Activated naive CD8-positive, alpha-beta T cell treated with anti-CD3 and anti-CD28 coated beads for 36 hours (primary cell): ENCODE measurements around the gene HUNK. TPM values are rescaled to one million over a fixed set of nuclear protein-coding genes. Genes with fewer than 3 reads are reported as not detected.

Experiments
- DNase-seq: peaks from one replicate; pipeline ENCODE4 v3.0.0; 2021
- H3K27ac Mint-ChIP-seq: one replicate; pipeline ENCODE4 v1.8.0; 2022; ENCODE audit warnings: mild to moderate bottlenecking, moderate library complexity, mixed read lengths
- H3K27me3 Mint-ChIP-seq: one replicate; pipeline ENCODE4 v1.8.0; 2022; ENCODE audit warnings: mild to moderate bottlenecking, mixed read lengths
- H3K36me3 Mint-ChIP-seq: one replicate; pipeline ENCODE4 v1.8.0; 2021; ENCODE audit warnings: mild to moderate bottlenecking, mixed read lengths
- H3K4me1 Mint-ChIP-seq: one replicate; pipeline ENCODE4 v1.8.0; 2021; ENCODE audit warnings: mixed read lengths
- H3K4me3 Mint-ChIP-seq: one replicate; pipeline ENCODE4 v1.8.0; 2022; ENCODE audit warnings: mild to moderate bottlenecking, moderate library complexity, mixed read lengths
- H3K9me3 Mint-ChIP-seq: one replicate; pipeline ENCODE4 v1.8.0; 2022; ENCODE audit warnings: mixed read lengths
- total RNA-seq, 2 experiments: library from RNA; stranded (reverse); gene quantifications; one replicate each; pipeline ENCODE4 v1.2.3, GENCODE V29; 2021

Gene HUNK
- total RNA-seq, 2 experiments from 2014 or later, result 0.42 to 0.54 TPM

DNA sequence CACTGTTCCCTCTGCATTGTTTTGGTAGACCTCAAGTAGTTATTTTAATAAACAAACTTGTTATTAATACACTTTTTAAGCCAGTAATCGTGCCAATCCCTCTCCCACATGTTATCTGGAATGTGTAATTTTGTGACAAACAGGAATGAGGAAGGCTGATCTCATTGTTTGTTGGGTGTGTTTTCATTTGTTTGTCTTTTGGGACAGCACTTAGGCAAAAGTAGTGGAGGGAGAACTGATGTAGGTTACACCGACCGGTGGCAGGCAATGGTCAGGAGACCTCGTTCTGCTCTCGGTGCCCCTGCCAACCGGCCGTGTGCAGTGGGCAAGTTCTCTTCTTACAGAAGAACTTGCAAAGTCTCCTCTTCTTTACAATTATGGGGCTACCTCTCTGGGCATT, 99.8 kb downstream of the HUNK start:
- Mint-ChIP-seq H3K27me3 (no peaks in the 10 kb centered on the region), H3K36me3 (peaks cover 11% of the 10 kb centered on the region), H3K9me3 (peaks cover 8% of the 10 kb centered on the region), H3K4me1 (peaks cover 30% of the 10 kb centered on the region), H3K4me3 (no peak overlapping the region), H3K27ac (no peak overlapping the region)
- DNase-seq, result no peak

DNA sequence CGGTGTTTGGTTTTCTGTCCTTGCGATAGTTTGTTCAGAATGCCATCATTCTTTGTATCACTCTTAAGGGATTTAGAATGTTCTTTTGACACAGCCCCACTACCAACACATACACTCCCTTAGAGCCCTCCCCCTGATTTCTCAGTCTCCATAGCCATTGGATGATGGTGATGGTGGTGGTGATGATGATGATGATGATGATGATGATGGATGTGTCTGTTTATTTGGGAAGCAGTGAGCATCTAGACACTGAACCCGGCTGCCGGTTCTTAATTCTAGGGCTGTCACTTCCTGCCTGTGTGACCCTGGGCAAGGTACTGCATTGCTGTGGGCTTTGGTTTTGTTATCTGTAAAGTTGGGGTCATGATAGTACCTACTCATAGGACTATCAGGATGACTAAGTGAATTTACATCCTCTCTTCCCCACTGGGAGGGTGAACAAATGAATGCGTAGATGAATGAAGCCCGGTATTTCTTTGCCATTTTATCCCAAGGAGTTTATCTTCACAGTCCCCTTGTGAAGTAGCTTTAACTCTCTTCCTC, 100.7 kb downstream of the HUNK start:
- H3K27ac Mint-ChIP-seq, result no peak overlapping the region
- H3K4me1 Mint-ChIP-seq, result peaks cover 30% of the 10 kb centered on the region
- H3K4me3 Mint-ChIP-seq, result no peak overlapping the region

DNA sequence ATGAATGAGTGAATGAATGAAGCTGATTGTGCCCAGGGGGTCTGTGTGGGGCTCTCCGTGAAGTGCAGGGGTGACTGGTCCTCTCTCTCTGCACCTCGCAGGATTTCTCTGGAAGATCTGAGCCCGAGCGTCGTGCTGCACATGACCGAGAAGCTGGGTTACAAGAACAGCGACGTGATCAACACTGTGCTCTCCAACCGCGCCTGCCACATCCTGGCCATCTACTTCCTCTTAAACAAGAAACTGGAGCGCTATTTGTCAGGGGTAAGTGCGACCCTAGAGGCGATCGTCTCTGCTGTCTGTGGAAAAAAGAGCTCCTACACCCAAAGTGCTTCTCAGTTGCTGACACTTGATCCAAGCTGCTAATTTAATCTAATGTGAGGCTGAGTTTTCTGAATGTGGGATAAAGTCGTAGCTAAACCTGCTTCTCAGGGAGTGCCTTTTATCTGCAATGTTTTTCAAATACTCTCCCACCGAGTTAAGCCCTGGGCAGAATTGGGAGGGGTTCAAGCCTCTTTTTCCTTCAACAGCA, 101.7 kb downstream of the HUNK start:
- DNase-seq, result peak; percentile 46
- H3K27me3 Mint-ChIP-seq, result no peaks in the 10 kb centered on the region
- no peak overlapping the region for H3K4me3 Mint-ChIP-seq
- peaks cover 28% of the 10 kb centered on the region for H3K4me1 Mint-ChIP-seq
- H3K36me3 Mint-ChIP-seq, result peaks cover 11% of the 10 kb centered on the region
- peak overlapping the region; percentile 14 for H3K27ac Mint-ChIP-seq
- peaks cover 8% of the 10 kb centered on the region for H3K9me3 Mint-ChIP-seq

More for the DNA sequence above, 100.7 kb downstream of the HUNK start:
- DNase-seq, result no peak
- Mint-ChIP-seq H3K36me3 (peaks cover 11% of the 10 kb centered on the region), H3K9me3 (peaks cover 8% of the 10 kb centered on the region), H3K27me3 (no peaks in the 10 kb centered on the region)

DNA sequence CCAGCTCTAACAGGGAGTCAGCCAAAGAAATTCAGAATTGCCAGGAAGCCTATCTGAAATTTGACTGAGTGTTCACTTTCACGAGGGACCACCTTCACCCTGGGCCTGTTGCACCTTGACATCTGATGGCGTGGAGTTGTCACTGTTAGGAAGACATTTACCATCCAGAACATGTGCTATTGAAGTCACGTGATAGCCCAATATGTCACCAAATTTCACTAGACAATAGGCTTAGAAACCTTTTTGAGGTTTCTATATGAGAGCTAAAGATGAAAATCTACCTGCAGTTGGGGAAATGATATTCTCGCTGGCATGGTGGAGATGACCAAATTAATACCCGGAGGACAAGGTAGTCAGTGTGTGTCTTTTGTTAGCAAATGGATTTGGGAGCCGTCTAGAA, 102.7 kb downstream of the HUNK start:
- H3K27ac Mint-ChIP-seq, result no peak overlapping the region
- no peaks in the 10 kb centered on the region for H3K27me3 Mint-ChIP-seq

DNA sequence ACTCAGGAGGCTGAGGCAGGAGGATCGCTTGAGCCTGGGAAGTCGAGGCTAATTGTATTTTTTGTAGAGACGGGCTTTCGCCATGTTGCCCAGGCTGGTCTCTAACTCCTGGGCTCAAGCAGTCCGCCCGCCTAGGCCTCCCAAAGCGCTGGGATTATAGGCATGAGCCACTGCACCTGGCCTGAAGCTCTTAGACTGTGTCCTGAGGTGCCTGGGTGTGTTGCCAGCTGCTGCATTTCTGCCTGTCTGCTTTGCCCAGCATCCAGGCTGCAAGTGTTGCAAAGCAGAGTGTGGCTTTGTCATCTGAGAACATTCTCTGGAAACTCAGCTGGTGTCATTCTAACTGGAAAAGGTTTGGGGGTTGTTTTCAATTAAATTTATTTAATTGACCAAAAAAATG, 105.0 kb downstream of the HUNK start:
- peaks cover 13% of the 10 kb centered on the region for H3K9me3 Mint-ChIP-seq
- H3K27ac Mint-ChIP-seq, result no peak overlapping the region
- no peak overlapping the region for H3K4me3 Mint-ChIP-seq
- peaks cover 23% of the 10 kb centered on the region for H3K4me1 Mint-ChIP-seq
- no peak for DNase-seq
- H3K36me3 Mint-ChIP-seq, result peaks cover 11% of the 10 kb centered on the region
- no peaks in the 10 kb centered on the region for H3K27me3 Mint-ChIP-seq

More for the DNA sequence above, 102.7 kb downstream of the HUNK start:
- peaks cover 24% of the 10 kb centered on the region for H3K4me1 Mint-ChIP-seq
- H3K9me3 Mint-ChIP-seq, result peaks cover 8% of the 10 kb centered on the region
- DNase-seq, result no peak
- peaks cover 11% of the 10 kb centered on the region for H3K36me3 Mint-ChIP-seq
- no peak overlapping the region for H3K4me3 Mint-ChIP-seq

DNA sequence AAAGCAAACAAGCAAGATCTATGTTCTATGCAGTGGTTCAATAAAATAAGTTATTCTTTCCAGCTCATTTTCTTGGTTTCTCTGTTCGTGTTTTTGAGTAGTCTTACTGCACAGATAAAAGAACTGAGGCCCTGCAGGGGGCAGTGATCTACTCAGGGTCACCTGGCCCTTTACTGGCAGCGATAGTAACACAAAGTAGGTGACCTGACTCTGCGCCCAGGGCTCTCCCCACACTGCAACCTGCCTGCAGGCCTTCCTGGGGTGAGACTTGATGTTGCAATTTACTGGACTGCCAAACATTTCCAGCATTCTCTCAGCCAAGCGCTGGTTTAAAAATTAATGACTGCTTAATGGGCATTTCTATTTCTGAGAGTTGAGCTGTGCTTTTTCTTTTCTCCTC, 110.3 kb downstream of the HUNK start:
- H3K27ac Mint-ChIP-seq, result no peak overlapping the region
- H3K4me1 Mint-ChIP-seq, result no peaks in the 10 kb centered on the region
- H3K36me3 Mint-ChIP-seq, result no peaks in the 10 kb centered on the region
- DNase-seq, result no peak
- peaks cover 5% of the 10 kb centered on the region for H3K9me3 Mint-ChIP-seq
- H3K4me3 Mint-ChIP-seq, result no peak overlapping the region
- H3K27me3 Mint-ChIP-seq, result no peaks in the 10 kb centered on the region

DNA sequence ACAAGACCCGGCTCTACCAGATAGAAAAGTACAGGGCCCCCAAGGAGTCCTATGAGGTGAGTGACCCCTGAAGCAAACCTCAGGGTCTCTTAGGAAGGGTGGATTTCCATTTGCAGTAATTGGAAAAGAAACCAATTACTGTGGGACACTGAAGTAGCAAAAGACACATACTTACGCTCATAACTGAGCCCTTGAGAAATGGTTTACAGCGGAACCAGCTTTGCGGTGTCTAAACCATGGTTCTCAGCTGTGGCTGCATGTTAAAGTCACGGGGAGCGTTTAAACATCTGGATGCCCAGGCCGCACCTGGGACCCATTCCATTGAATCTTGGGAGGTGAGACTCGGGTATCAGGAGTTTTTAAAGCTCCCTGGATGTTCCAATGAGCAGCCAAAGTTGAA, 110.7 kb downstream of the HUNK start:
- Mint-ChIP-seq H3K9me3 (peaks cover 5% of the 10 kb centered on the region), H3K4me1 (no peaks in the 10 kb centered on the region), H3K36me3 (no peaks in the 10 kb centered on the region), H3K27me3 (no peaks in the 10 kb centered on the region), H3K4me3 (no peak overlapping the region), H3K27ac (no peak overlapping the region)
- no peak for DNase-seq

DNA sequence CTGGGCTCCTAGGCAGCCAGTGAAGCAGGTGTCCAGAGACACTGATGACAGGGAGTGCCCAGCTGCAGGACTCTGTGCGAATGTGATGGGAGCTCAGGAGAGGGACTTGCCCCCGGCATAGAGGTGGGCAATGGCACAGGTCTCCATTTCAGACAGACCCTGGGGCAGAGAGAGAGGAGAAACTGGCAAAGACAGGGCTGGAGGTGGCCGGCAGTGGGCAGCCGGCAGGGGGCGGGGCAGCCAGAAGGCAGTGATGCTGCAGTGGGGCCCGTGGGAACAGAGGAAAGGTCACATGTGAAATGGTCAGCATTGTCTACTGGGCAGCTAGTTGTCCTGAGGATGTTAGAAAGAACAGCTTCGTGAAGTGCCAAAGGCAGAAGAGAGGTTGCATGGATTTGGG, 112.6 kb downstream of the HUNK start:
- DNase-seq, result no peak
- no peaks in the 10 kb centered on the region for H3K36me3 Mint-ChIP-seq
- no peaks in the 10 kb centered on the region for H3K27me3 Mint-ChIP-seq
- no peak overlapping the region for H3K4me3 Mint-ChIP-seq
- no peaks in the 10 kb centered on the region for H3K4me1 Mint-ChIP-seq
- peaks cover 5% of the 10 kb centered on the region for H3K9me3 Mint-ChIP-seq
- no peak overlapping the region for H3K27ac Mint-ChIP-seq

DNA sequence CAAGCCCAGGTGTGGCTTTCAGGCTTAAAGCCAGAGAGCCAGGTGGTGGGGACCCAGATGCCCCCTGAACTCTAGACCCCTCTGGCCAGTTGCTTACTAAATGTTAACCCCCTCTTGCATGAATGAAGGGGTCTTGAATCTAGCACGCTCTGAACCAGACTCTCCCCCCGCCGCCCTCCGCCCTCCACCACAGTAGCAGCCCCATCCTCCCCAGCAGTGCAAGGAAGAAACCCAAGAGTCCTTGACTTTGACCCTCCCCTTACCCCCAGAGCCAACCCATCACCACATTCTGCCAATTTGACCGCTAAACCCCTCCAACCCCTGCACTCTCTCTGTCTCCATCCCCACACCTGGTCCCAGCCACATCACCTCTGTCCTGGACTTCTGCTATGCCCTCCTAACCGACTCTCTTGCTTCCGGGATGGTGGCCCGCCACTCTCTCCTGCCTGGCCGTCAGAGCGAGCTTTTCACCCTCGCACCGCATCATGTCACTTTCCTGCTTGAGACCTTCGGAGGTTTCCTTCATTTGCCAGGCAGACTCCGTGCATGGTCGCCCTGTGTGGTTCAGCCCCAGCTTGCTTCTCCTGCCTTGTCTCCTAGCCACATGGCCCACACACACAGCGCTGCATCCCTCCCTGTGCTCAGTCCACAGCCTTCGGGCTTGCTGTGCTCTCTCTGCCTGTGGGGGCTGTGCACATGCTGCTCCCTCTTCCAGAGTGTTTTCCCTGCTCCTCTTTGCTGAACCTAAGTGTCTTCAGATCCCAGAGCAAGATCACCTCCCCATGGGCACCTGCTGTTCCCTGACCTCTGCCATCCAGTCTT, 113.4 kb downstream of the HUNK start:
- H3K27me3 Mint-ChIP-seq, result no peaks in the 10 kb centered on the region
- H3K4me3 Mint-ChIP-seq, result no peak overlapping the region
- no peaks in the 10 kb centered on the region for H3K4me1 Mint-ChIP-seq
- H3K36me3 Mint-ChIP-seq, result no peaks in the 10 kb centered on the region
- H3K27ac Mint-ChIP-seq, result no peak overlapping the region
- peaks cover 3% of the 10 kb centered on the region for H3K9me3 Mint-ChIP-seq
- no peak for DNase-seq

DNA sequence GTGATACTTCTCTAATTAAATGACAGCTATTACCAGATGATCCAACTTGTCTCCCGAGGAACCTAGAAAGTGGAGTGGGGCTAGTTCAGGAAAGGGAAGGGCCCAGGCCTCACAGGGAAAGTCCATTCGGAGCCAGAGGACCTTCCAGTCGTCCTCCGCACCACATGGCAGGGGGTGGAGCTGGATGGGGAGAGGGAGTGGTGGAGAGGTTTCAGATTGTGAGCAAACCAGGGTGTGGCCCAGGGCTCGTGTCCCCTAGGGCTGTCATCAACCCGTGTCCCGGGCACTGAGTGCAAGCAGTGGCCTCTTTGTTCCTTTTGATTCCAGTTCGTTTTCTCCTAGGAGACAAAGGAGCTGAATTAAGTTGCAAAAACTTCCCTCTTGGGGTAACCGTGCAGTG, 114.9 kb downstream of the HUNK start:
- no peak for DNase-seq
- H3K36me3 Mint-ChIP-seq, result no peaks in the 10 kb centered on the region
- H3K4me3 Mint-ChIP-seq, result no peak overlapping the region
- no peak overlapping the region for H3K27ac Mint-ChIP-seq
- no peaks in the 10 kb centered on the region for H3K4me1 Mint-ChIP-seq
- no peaks in the 10 kb centered on the region for H3K9me3 Mint-ChIP-seq
- H3K27me3 Mint-ChIP-seq, result no peaks in the 10 kb centered on the region

DNA sequence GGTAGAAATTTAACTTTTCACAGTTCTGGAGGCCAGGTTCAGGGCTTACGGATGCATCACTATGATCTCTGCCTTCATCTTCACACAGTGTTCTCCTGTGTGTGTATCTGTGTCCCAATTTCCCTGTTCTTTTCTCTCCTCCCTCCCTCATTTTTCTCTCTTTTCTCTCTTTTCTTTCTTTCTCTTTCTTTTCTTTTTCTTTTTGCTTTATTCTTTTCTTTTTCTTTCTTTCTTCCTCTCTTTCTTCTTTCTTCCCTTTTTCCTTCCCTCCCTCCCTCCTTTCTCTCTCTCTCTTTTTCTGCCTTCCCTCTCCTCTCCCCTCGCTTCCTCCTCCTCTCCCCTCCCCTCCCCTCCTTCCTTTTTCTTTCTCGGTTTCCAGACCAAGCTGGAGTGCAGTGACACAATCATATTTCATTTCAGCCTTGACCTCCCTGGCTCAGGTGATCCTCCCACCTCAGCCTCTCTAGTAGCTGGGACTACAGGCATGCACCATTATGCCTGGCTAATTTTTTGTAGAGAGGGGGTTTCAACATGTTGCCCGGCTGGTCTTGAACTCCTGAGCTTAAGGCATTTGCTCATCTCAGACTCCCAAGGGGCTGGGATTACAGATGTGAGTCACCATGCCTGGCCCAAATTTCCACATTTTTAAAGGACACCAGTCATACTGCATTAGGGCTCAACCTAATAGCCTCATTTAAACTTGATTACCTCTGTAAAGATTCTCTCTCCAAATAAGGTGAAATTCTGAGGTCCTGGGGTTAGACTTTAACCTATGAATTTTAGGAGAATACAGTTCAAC, 115.9 kb downstream of the HUNK start:
- Mint-ChIP-seq H3K36me3 (no peaks in the 10 kb centered on the region), H3K4me1 (no peaks in the 10 kb centered on the region), H3K27ac (no peak overlapping the region), H3K9me3 (no peaks in the 10 kb centered on the region), H3K27me3 (no peaks in the 10 kb centered on the region), H3K4me3 (no peak overlapping the region)
- no peak for DNase-seq

DNA sequence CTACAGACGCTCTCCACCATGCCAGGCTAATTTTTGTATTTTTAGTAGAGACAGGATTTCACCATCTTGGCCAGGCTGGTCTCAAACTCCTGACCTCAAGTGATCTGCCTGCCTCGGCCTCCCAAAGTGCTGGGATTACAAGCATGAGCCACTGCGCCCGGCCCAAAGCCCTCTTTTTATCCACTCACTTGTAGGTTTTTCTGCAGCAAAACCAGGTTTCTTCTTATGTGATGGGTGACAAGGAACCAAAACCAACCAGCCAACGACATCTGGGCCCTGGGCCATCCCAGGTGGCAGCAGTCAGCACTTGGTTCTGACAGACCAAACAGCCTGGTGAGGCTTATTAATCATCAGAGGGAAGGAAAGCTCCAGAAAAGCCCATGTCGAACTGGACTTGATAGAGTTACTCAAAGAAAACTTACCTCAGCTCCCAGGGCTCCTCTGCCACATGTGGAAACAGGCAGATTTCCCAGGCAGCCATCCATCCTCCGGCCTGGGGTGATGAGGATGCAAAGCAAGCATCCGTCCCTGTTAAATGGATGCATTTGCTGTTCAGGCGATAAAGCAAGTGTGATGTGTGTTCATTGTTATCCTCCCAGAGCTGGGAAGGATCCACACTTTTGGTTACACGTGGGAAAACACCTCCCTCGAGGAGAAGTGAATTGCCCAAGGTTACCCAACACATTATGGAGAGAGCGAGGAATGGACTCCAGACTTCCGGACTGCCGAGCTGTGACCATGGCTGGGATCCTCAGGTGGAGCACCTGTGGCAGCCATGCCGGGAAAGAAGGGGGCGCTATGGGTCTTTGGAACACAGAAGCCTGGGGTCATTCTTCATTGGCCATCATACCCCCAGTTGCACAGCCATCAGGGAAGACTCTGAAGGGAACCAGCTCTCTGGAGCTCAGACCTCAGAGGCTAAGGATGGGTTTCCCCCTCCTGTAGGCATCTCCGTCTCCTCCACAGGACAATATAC, 118.8 kb downstream of the HUNK start:
- Mint-ChIP-seq H3K9me3 (no peaks in the 10 kb centered on the region), H3K4me3 (no peak overlapping the region), H3K4me1 (no peaks in the 10 kb centered on the region), H3K36me3 (no peaks in the 10 kb centered on the region), H3K27ac (no peak overlapping the region), H3K27me3 (no peaks in the 10 kb centered on the region)
- DNase-seq, result no peak

DNA sequence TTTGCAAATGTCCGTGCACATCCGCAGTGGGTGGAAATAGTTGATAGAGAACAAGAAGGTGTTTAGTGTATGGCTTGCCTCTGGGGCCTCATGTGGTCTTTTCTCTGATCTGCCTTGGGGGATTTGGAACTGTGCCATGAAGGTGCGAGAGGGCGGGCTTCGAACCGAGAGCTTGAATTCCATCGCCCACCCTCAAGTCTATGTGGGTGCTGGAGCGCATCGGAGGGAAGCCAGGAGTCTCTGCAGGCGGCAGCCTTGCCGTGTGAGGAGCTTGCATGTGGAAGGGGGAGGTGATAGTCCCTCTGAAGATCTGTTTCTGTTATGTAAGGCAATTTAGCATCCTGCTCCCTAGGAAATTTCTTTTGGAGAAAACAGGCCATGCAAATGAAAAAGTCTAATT, 119.6 kb downstream of the HUNK start:
- Mint-ChIP-seq H3K27me3 (no peaks in the 10 kb centered on the region), H3K36me3 (no peaks in the 10 kb centered on the region), H3K9me3 (no peaks in the 10 kb centered on the region), H3K27ac (no peak overlapping the region), H3K4me1 (no peaks in the 10 kb centered on the region), H3K4me3 (no peak overlapping the region)
- no peak for DNase-seq
